ENCODE results near the gene FCAMR.
"Not testable (repeated sequence)": the region's sequence is repeated elsewhere in the genome, so short reads cannot be mapped to it uniquely, and the experiment has no call there.

FCAMR gene

GRCh38 chr1:206941766-206942418, 28.4 kb downstream of the FCAMR start:
- in situ Hi-C loops (cut with MboI; ENCODE audit: low pct_unique_long_range_greater_than_20kb, low sequenced_read_pairs), result no loop called here
- no peak for DNase-seq

- in situ Hi-C loops (cut with MboI; ENCODE audit: low pct_unique_long_range_greater_than_20kb, low sequenced_read_pairs), result no loop called here
- DNase-seq, result no peak
Observed at GRCh38 chr1:206940588-206940936, 29.7 kb downstream of the FCAMR start.

- DNase-seq, result no peak
- in situ Hi-C loops (cut with MboI; ENCODE audit: low pct_unique_long_range_greater_than_20kb, low sequenced_read_pairs), result no loop called here
Observed at GRCh38 chr1:206939841-206940587, 30.2 kb downstream of the FCAMR start.

- no peak for DNase-seq
- in situ Hi-C loops (cut with MboI; ENCODE audit: low pct_unique_long_range_greater_than_20kb, low sequenced_read_pairs), result no loop called here
Observed at GRCh38 chr1:206939131-206939530, 31.1 kb downstream of the FCAMR start.

GRCh38 chr1:206937425-206937824, 32.8 kb downstream of the FCAMR start:
- in situ Hi-C loops (cut with MboI; ENCODE audit: low pct_unique_long_range_greater_than_20kb, low sequenced_read_pairs), result no loop called here
- DNase-seq, result no peak

- in situ Hi-C loops (cut with MboI; ENCODE audit: low pct_unique_long_range_greater_than_20kb, low sequenced_read_pairs), result no loop called here
- DNase-seq, result peak; percentile 68
Observed at GRCh38 chr1:206935491-206936067, 34.7 kb downstream of the FCAMR start.

- in situ Hi-C loops (cut with MboI; ENCODE audit: low pct_unique_long_range_greater_than_20kb, low sequenced_read_pairs), result no loop called here
Observed at GRCh38 chr1:206933333-206933945, 36.8 kb downstream of the FCAMR start.

GRCh38 chr1:206932177-206932576, 38.1 kb downstream of the FCAMR start:
- no peak for DNase-seq
- in situ Hi-C loops (cut with MboI; ENCODE audit: low pct_unique_long_range_greater_than_20kb, low sequenced_read_pairs), result no loop called here

More at GRCh38 chr1:206933333-206933945, 36.8 kb downstream of the FCAMR start:
- DNase-seq, result peak; percentile 42

- DNase-seq, result no peak
- in situ Hi-C loops (cut with MboI; ENCODE audit: low pct_unique_long_range_greater_than_20kb, low sequenced_read_pairs), result no loop called here
Observed at GRCh38 chr1:206931709-206932108, 38.6 kb downstream of the FCAMR start.

- DNase-seq, result no peak
- in situ Hi-C loops (cut with MboI; ENCODE audit: low pct_unique_long_range_greater_than_20kb, low sequenced_read_pairs), result no loop called here
Observed at GRCh38 chr1:206930210-206930798, 40.0 kb downstream of the FCAMR start.

GRCh38 chr1:206929524-206929923, 40.7 kb downstream of the FCAMR start:
- DNase-seq, result no peak
- in situ Hi-C loops (cut with MboI; ENCODE audit: low pct_unique_long_range_greater_than_20kb, low sequenced_read_pairs), result no loop called here

- in situ Hi-C loops (cut with MboI; ENCODE audit: low pct_unique_long_range_greater_than_20kb, low sequenced_read_pairs), result no loop called here
- no peak for DNase-seq
Observed at GRCh38 chr1:206926286-206926685, 44.0 kb downstream of the FCAMR start.

GRCh38 chr1:206925106-206925736, 45.0 kb downstream of the FCAMR start:
- DNase-seq, result peak; percentile 53
- in situ Hi-C loops (cut with MboI; ENCODE audit: low pct_unique_long_range_greater_than_20kb, low sequenced_read_pairs), result no loop called here

GRCh38 chr1:206924592-206925105, 45.6 kb downstream of the FCAMR start:
- in situ Hi-C loops (cut with MboI; ENCODE audit: low pct_unique_long_range_greater_than_20kb, low sequenced_read_pairs), result loop anchor here (25.0 kb wide), 1 partner anchor 187 kb away; no protein-coding TSS in a partner anchor
- DNase-seq, result no peak

GRCh38 chr1:206923961-206924557, 46.2 kb downstream of the FCAMR start:
- in situ Hi-C loops (cut with MboI; ENCODE audit: low pct_unique_long_range_greater_than_20kb, low sequenced_read_pairs), result loop anchor here (25.0 kb wide), 1 partner anchor 187 kb away; no protein-coding TSS in a partner anchor

GRCh38 chr1:206923009-206923960, 47.0 kb downstream of the FCAMR start:
- DNase-seq, result peak; percentile 76
- in situ Hi-C loops (cut with MboI; ENCODE audit: low pct_unique_long_range_greater_than_20kb, low sequenced_read_pairs), result loop anchor here (25.0 kb wide), 1 partner anchor 186 kb away; no protein-coding TSS in a partner anchor

More at GRCh38 chr1:206923961-206924557, 46.2 kb downstream of the FCAMR start:
- not testable (repeated sequence) for DNase-seq

- no peak for DNase-seq
Observed at GRCh38 chr1:206922524-206922923, 47.7 kb downstream of the FCAMR start.

More at GRCh38 chr1:206922524-206922923, 47.7 kb downstream of the FCAMR start:
- in situ Hi-C loops (cut with MboI; ENCODE audit: low pct_unique_long_range_greater_than_20kb, low sequenced_read_pairs), result loop anchor here (25.0 kb wide), 1 partner anchor 185 kb away; no protein-coding TSS in a partner anchor
